Measurements from ENCODE around the gene FBXW2.

FBXW2 gene

DNA sequence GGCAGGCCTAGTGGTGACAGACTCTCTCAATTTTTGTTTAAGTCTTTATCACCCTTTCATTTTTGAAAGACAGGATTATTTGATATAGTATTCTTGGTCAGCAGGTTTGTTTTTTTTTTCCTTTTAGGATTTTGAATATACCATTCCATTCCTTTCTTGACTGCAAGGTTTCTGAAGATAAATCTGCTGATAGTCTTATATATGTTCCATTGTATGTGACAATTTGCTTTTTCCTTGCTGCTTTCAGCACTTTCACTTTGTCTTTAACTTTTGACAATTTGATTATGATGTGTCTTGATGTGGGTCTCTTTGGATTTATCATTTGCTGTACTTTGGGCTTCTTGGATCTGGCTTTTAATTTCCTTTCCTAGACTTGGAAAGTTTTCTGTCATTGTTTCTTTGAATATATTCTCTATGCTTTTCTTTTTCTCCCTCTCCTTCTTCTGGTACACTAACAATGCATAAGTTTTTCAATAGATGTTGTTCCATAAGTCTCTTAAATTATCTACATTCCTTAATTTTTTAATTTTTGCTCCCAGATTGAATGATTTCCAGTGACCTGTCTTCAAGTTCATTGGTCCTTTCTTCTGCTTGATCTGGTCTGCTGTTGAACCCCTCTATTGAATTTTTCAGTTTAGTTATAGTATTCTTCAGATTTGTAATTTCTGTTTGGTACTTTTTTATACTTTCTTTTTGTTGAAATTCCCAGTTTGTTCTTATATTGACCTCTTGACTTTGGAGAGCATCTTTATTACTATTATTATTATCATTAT, 14.6 kb upstream of the FBXW2 start:
- no peak for DNase-seq
- TF ChIP-seq GATA1 (IDR thresholded peaks at IDR 0.05; ENCODE audit: low read depth, low read length), result no peak
- no peak for TF ChIP-seq POLR2A (IDR thresholded peaks at IDR 0.05; ENCODE audit: low read length)

DNA sequence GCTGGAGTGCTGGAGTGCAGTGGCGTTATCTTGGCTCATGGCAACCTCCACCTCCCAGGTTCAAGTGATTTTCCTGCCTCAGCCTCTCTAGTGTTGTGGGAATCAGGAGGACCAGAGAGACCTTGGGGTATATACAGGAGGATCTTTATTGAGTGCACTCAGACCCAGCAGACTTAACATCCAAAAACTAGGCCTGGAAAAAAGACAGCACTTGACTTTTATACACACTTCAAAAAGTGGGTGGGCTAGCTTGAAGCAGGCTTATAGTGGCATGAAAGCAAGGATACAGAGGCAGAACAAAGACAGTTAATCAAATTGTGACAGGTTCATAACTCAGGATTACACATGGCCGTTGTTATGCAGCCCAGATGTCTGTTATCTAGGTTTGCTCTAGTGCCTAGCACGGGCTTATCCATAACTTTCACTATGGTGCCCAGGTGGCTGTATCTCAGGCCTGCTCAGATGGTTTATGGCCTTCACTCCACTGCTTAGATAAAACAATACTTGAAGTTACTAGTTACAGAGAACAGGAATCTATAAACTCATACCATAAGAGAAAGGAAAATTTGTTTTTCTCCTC, 11.7 kb upstream of the FBXW2 start:
- peak in 1 of 2 experiments; percentile 13 for DNase-seq

DNA sequence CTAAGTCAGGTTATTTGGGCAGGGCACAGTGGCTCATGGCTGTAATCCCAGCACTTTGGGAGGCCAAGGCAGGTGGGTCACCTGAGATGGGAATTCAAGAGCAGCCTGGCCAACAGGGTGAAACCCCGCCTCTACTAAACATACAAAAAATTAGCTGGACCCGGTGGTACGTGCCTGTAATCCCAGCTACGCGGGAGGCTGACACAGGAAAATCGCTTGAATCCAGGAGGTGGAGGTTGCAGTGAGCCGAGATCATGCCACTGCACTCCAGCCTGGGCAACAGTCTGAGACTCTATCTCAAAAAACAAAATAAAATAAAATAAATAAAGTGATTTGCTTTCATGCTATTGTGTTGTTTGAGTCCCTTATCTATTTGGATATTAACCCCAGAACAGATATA, 8.2 kb upstream of the FBXW2 start:
- DNase-seq, result no peak
- no peak for TF ChIP-seq GATA1 (IDR thresholded peaks at IDR 0.05; ENCODE audit: low read depth, low read length)

DNA sequence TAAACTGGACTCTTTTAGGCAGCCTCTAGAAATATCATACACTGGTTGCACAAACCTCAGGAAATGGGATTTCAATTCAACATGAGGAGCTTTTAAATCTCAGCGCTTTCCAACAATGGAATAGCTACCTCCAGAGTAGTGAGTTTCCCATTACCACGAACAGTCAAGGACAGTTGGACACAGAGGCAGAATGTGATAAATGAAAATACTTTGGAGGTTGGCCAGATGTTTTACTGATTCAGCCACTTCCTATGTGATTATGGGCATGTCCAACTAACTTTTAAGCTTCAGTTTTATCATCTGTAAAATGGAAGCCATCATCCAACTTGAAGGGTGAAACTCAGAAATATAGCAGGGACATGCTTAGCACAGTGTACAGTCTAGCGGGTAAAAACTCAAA, 2.1 kb downstream of the FBXW2 start:
- DNase-seq, result no peak
- TF ChIP-seq GATA1 (IDR thresholded peaks at IDR 0.05; ENCODE audit: low read depth, low read length), result no peak
- TF ChIP-seq POLR2A (IDR thresholded peaks at IDR 0.05; ENCODE audit: low read length), result no peak

DNA sequence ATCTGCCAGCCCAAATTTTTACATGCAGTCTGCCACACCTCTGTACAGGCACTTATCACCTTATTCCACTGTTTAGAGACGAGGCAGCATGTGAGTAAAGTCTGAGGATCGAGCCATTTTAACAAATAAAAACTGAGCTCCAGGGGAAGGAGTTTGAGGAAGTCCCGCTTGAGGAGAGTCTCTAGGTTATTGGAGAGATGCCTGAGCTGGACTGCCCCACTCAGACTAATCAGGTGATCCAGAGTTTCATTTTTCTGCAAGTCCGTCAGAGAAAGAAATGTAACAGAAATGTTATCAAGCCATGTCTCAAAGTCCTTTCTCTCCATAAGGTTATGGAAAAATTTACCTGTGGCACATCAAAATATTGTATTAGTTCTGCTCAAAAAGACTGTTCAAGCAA, 5.3 kb downstream of the FBXW2 start:
- TF ChIP-seq POLR2A (IDR thresholded peaks at IDR 0.05; ENCODE audit: low read length), result no peak
- no peak for TF ChIP-seq GATA1 (IDR thresholded peaks at IDR 0.05; ENCODE audit: low read depth, low read length)
- DNase-seq, result no peak

DNA sequence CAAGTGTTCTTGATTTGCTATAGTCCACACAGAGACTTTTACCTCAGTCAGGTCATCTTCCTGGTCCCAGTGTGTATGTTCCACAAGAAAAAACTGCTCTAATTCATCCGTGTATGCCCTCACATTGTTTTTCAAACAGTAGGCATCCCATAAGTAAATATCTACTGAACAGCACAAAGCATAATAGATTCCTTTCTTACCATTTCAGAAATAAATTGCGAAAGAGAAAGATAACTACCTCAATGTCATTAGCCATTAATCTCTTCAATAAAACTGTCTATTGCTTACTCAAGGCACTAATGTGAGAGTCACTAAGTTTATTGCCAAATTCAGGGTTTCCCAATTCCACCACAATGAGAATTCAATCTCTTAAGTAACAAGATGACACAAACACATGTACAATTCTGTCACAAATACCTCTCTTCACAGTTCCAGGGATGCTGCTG, 9.6 kb downstream of the FBXW2 start:
- DNase-seq, result no peak

DNA sequence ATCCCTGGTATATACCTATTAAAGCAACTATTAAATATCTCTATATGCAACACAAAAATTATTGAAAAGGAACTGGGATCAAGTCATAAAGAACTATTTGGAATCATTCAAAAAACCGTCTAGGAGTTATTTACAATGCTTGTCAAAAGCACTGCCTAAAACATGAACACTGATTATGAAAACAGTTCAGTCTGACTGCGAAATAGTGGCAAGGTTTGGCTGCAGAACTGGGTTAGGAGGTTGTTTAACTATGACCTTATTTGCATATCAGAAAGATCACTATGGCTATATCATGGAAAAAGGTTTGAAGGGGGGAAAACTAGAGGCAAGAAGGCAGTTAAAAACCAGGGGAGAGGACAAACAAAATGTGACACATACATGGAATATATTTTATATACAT, 12.0 kb downstream of the FBXW2 start:
- no peak for DNase-seq
- TF ChIP-seq GATA1 (IDR thresholded peaks at IDR 0.05; ENCODE audit: low read depth, low read length) (no peak), POLR2A (IDR thresholded peaks at IDR 0.05; ENCODE audit: low read length) (no peak)

More for the DNA sequence above, 9.6 kb downstream of the FBXW2 start:
- TF ChIP-seq GATA1 (IDR thresholded peaks at IDR 0.05; ENCODE audit: low read depth, low read length) (no peak), POLR2A (IDR thresholded peaks at IDR 0.05; ENCODE audit: low read length) (no peak)

DNA sequence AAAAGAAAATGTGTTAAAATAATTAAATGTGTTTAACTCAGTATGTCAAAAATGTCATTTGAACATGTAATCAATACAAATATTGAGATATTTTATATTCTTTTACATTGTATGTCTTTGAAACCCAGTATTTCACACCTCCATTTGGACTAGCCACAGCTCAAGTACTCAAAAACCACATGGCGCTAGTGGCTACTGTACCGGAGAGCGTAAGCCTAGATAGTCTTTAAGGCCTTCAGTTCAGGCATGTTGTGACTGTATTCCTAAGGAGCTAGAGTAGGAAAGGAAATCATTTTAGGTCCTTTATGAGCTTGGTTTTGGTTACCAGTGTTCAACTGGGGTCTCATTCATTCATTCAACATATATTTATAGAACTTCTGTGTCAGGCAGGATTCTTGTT, 12.8 kb downstream of the FBXW2 start:
- no peak for DNase-seq
- no peak for TF ChIP-seq GATA1 (IDR thresholded peaks at IDR 0.05; ENCODE audit: low read depth, low read length)
- TF ChIP-seq POLR2A (IDR thresholded peaks at IDR 0.05; ENCODE audit: low read length), result no peak

DNA sequence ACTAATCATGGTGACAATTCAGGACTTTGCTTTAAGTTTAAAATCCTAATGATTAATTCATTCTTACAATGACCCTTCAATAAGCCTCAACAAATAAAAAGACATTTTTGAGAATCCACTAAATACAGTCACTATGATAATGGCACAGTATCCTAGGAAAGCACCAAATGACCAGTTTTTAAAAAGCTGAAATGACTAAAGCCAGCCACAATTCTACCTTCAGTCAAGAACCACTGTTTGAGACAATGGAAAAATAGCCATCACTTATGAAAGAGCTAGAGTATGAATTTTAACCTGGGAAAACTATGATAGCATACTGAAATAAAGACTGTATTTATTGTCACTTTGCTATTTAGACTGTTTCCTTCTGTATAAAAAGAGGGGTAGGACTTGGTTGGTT, 14.0 kb downstream of the FBXW2 start:
- DNase-seq, result no peak
- TF ChIP-seq POLR2A (IDR thresholded peaks at IDR 0.05; ENCODE audit: low read length), result no peak
- no peak for TF ChIP-seq GATA1 (IDR thresholded peaks at IDR 0.05; ENCODE audit: low read depth, low read length)

DNA sequence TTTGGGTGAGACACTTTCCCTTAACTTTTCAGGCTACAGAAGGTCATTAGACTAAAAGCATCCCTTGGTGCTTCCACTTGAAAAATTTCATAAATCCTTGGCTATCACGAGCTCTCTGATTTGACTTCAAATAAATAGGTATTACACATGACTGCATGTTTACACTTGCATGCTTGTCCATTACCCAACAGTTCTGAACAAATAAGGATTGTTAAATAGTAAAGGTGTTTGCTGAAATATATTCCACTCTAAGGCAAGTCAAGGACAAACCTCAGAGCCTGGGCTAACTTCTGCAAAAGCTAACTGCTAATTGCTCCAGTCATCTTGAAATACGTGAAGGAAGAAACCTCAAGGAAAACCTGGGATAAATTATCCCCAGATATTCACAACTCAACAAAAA, 14.5 kb downstream of the FBXW2 start:
- no peak for TF ChIP-seq GATA1 (IDR thresholded peaks at IDR 0.05; ENCODE audit: low read depth, low read length)
- TF ChIP-seq POLR2A (IDR thresholded peaks at IDR 0.05; ENCODE audit: low read length), result no peak
- DNase-seq, result no peak

DNA sequence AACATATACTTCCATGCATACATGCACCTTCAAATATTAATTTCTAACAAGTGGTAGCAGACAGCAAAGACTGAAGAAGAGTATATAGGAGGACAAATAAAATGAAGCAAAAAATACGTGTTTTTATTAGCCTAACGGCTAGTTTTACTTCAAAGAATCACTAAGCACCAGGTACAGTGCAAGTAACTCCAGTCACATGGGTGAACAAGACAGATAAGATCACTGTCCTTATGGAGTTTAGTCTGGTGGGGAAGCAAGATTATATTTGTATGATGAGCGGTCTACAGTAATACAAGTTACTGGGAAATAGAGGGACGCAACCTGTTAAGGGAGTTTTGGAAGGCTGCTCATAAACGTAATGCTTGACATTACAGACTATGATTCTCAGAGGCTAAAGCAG, 16.0 kb downstream of the FBXW2 start:
- DNase-seq, result no peak
- TF ChIP-seq GATA1 (IDR thresholded peaks at IDR 0.05; ENCODE audit: low read depth, low read length) (no peak), POLR2A (IDR thresholded peaks at IDR 0.05; ENCODE audit: low read length) (no peak)

DNA sequence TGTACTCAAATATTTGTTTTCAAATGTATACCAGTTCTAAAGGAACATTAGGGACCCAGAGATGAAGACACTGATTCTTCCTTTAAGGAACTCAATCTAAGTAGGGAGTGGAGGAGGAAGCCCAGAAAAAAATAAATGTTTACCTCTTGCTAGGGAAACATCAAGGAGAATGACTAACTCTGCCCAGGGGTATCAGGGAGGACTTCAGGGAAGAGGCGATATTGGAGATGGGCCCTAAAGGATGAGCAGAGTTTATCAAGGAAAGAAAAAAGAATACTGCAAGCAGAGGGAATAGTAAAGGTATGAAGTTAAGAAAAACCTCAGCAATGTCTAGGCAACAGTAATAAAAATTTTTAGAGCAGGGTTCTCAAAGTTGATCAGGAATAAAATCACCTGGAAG, 16.4 kb downstream of the FBXW2 start:
- TF ChIP-seq GATA1 (IDR thresholded peaks at IDR 0.05; ENCODE audit: low read depth, low read length) (no peak), POLR2A (IDR thresholded peaks at IDR 0.05; ENCODE audit: low read length) (no peak)
- no peak for DNase-seq

DNA sequence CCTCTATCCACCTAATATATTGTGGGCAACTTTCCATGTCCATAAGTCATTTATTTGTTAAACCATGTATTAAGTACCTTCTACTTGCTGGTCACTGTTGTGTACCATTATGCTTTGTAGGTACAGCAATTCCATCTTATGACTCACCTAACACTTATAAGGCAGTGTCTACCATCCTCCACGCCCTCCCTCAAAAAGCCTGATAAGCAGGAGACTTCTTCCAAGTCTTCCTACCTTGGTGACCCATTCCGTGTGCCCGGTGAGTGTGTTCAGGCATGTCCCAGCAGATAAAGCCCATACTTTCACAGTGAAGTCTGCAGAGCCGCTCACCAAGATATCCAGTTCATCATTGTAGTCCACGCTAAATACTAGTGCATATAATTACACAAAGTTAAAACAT, 17.4 kb downstream of the FBXW2 start:
- TF ChIP-seq POLR2A (IDR thresholded peaks at IDR 0.05; ENCODE audit: low read length) (no peak), GATA1 (IDR thresholded peaks at IDR 0.05; ENCODE audit: low read depth, low read length) (no peak)
- DNase-seq, result peak; percentile 13 to 39

DNA sequence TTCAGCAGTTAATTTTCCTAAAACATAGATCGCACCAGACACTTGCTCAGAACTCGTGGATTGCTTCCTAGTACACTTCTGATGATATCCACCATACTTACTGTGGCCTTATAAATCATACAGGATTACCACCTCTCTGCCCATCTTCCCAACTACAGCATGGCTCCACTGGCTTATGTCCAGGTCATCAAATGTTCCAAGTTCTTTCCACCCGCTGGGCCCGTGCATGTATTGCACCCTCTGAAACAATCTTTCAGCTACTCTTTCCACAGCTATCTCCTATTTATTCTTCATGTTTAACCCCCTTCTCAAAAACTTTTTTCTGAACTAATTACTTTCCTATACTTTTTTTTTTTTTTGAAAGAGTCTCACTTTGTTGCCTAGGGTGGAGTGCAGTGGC, 18.5 kb downstream of the FBXW2 start:
- no peak for DNase-seq

DNA sequence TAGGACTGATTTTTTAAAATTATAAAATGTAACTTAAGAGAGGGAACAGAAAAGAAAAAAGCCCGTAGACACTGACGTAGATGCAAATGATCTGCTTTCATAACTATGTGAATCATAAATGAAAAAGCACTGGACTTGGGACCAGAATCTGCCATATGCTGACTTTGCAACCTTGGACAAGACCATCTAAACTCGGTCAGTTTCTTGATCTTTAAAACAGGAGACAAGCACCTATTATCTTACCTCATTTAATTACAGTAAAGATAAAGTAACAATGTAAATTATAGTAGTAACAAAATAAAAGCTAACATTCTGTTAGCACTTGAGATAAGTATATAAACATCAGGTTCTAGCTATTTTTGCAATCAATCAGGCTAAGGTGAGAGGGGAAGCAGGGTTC, 20.0 kb downstream of the FBXW2 start:
- DNase-seq, result no peak
- no peak for TF ChIP-seq GATA1 (IDR thresholded peaks at IDR 0.05; ENCODE audit: low read depth, low read length)

More for the DNA sequence above, 18.5 kb downstream of the FBXW2 start:
- no peak for TF ChIP-seq POLR2A (IDR thresholded peaks at IDR 0.05; ENCODE audit: low read length)
- TF ChIP-seq GATA1 (IDR thresholded peaks at IDR 0.05; ENCODE audit: low read depth, low read length), result no peak

All from erythroblast (primary cell).